SK-N-MC (cell line): Measurements from ENCODE around the gene TEKT1.

Source experiments
- EZH2 ChIP-seq: fragments of 200-600 bp; sonication (generic); IDR thresholded peaks from one replicate; pipeline ENCODE4 v1.6.1; 2017; ENCODE audit warnings: antibody characterized with exemption
- FOXP2 ChIP-seq: optimal IDR thresholded peaks from 2 replicates; pipeline ENCODE3; 2011; ENCODE audit warnings: mild to moderate bottlenecking, moderate library complexity; ENCODE audit not compliant: insufficient read depth; ENCODE audit errors: extremely low read length, control extremely low read depth
- POLR2AphosphoS5 ChIP-seq: IDR thresholded peaks from 2 replicates; pipeline ENCODE4 v1.6.1; 2012; ENCODE audit warnings: mild to moderate bottlenecking, low read depth, low read length, borderline replicate concordance

- TF ChIP-seq EZH2: no peak
- no peak for TF ChIP-seq POLR2AphosphoS5
- TF ChIP-seq FOXP2: no peak
Observed at GRCh38 chr17:6796887-6797490, 34.5 kb downstream of the TEKT1 start.
